A549 treated with ZK216348 at 1 μM for 4 hours (cell line): ENCODE data around the gene ZNF138. TPM values are rescaled to one million over a fixed set of nuclear protein-coding genes. Genes with fewer than 3 reads are reported as not detected.

ENCODE experiments used
- total RNA-seq: library from RNA; stranded (reverse); fragments of 200-300 nt; extraction: Qiagen RNA extraction; gene quantifications from 5 replicates; pipeline ENCODE4 v1.2.3, GENCODE V29; 2022; ENCODE audit warnings: low read depth

Gene ZNF138
- 2.6 to 3.9 TPM (median 2.8 TPM) in 5 replicates for total RNA-seq

GRCh38 chr7:64794171-64794844 is at the start of gene ZNF138:
ZNF138 (plus strand) TSS chr7:64794428; CDS start chr7:64794569, 141 bp downstream.

Other genes starting within 250 kb of the ZNF138 start
- 0.72 to 2.8 TPM (median 1.9 TPM) in 5 replicates for gene ZNF680, start 231.4 kb upstream of the ZNF138 start, total RNA-seq
- 1.3 to 3.3 TPM (median 2.6 TPM) in 5 replicates for gene ZNF107, start 128.3 kb upstream of the ZNF138 start, total RNA-seq
- gene ZNF273, start 108.8 kb downstream of the ZNF138 start, total RNA-seq: 1.4 to 3.4 TPM (median 2.5 TPM) in 5 replicates
- gene ZNF117, start 196.6 kb downstream of the ZNF138 start, total RNA-seq: 0.07 to 0.29 TPM (median 0.14 TPM) in 5 replicates
- gene ERV3-1, start 212.3 kb downstream of the ZNF138 start, total RNA-seq: 3.6 to 4.4 TPM (median 4.0 TPM) in 5 replicates